GM23248 (cell line): Measurements from ENCODE around the gene PLIN5. TPM values are rescaled to one million over a fixed set of nuclear protein-coding genes. Genes with fewer than 3 reads are reported as not detected.

Experiments
- DNase-seq: peaks from one replicate; pipeline ENCODE4 v3.0.0-alpha.2; 2015
- H2AFZ ChIP-seq: fragments of 200-600 bp; sonication (generic); 2 replicates; pipeline ENCODE4 v1.6.1; 2016; ENCODE audit warnings: antibody characterized with exemption
- H3F3A ChIP-seq: fragments of 200-600 bp; sonication (generic); 2 replicates; pipeline ENCODE4 v1.6.1; 2016; ENCODE audit warnings: mild to moderate bottlenecking, antibody characterized with exemption, mixed run types; ENCODE audit not compliant: insufficient read depth
- H3K27ac ChIP-seq: fragments of 200-600 bp; sonication (generic); 2 replicates; pipeline ENCODE4 v1.5.1; 2016; ENCODE audit warnings: mild to moderate bottlenecking
- H3K27me3 ChIP-seq: fragments of 200-600 bp; sonication (generic); replicated peaks from 2 replicates; pipeline ENCODE4 v1.6.1; 2016; ENCODE audit warnings: mild to moderate bottlenecking; ENCODE audit not compliant: insufficient read depth
- H3K36me3 ChIP-seq: fragments of 200-600 bp; sonication (generic); 2 replicates; pipeline ENCODE4 v1.6.1; 2016; ENCODE audit warnings: low read depth, mild to moderate bottlenecking
- H3K4me1 ChIP-seq: fragments of 200-600 bp; sonication (generic); 2 replicates; pipeline ENCODE4 v1.6.1; 2016; ENCODE audit warnings: mild to moderate bottlenecking; ENCODE audit not compliant: insufficient read depth
- H3K4me2 ChIP-seq: fragments of 200-600 bp; sonication (generic); one replicate; pipeline ENCODE4 v1.6.1; 2016; ENCODE audit warnings: mild to moderate bottlenecking; ENCODE audit not compliant: unreplicated experiment
- H3K4me3 ChIP-seq: fragments of 200-600 bp; sonication (generic); 2 replicates; pipeline ENCODE4 v1.5.1; 2016; ENCODE audit warnings: mild to moderate bottlenecking
- H3K79me2 ChIP-seq: fragments of 200-600 bp; sonication (generic); 2 replicates; pipeline ENCODE4 v1.6.1; 2016; ENCODE audit warnings: mild to moderate bottlenecking; ENCODE audit not compliant: insufficient read depth
- H3K9ac ChIP-seq: fragments of 200-600 bp; sonication (generic); 2 replicates; pipeline ENCODE4 v1.6.1; 2016; ENCODE audit warnings: mild to moderate bottlenecking
- H3K9me2 ChIP-seq: fragments of 200-600 bp; sonication (generic); 2 replicates; pipeline ENCODE4 v1.6.1; 2016; ENCODE audit warnings: mixed run types, mild to moderate bottlenecking, moderate library complexity; ENCODE audit not compliant: insufficient read depth
- H3K9me3 ChIP-seq: fragments of 200-600 bp; sonication (generic); one replicate; pipeline ENCODE4 v1.6.1; 2017; ENCODE audit warnings: low read depth
- H4K20me1 ChIP-seq: fragments of 200-600 bp; sonication (generic); 2 replicates; pipeline ENCODE4 v1.6.0; 2016; ENCODE audit not compliant: insufficient read depth
- EZH2 ChIP-seq: fragments of 200-600 bp; sonication (generic); IDR thresholded peaks from 2 replicates; pipeline ENCODE4 v1.6.1; 2018; ENCODE audit warnings: antibody characterized with exemption, mild to moderate bottlenecking; ENCODE audit not compliant: insufficient read depth, poor library complexity, severe bottlenecking
- EZH2phosphoT487 ChIP-seq: fragments of 200-600 bp; sonication (generic); IDR thresholded peaks from 2 replicates; pipeline ENCODE4 v1.6.1; 2018; ENCODE audit warnings: antibody characterized with exemption, moderate library complexity, mild to moderate bottlenecking, low read depth; ENCODE audit not compliant: insufficient read depth
- WGBS, 2 experiments: methylation state at CpG; one replicate each; pipeline ENCODE4 v1.1.6; 2015 to 2017; ENCODE audit warnings: low lambda C conversion rate in 2 of 2, low coverage in 1 of 2; ENCODE audit errors: missing lambda C conversion rate in 2 of 2; 5-methylcytosine and 5-hydroxymethylcytosine counted together
- in situ Hi-C: fragments of 300-500 bp; cut with MboI; formaldehyde crosslinking; loops from 2 replicates; pipeline ENCODE4 v1.15.0; 2020
- polyA plus RNA-seq: library from polyadenylated mRNA; unstranded; fragments of >200 nt; fragmentation: Nextera tagmentation; extraction: Ambion mirVana; gene quantifications from 2 replicates; pipeline ENCODE4 v1.2.1, GENCODE V29; 2016
- total RNA-seq: library from RNA; depleted of rRNA; stranded (reverse); fragments of >200 nt; shearing (Covaris generic); gene quantifications from 2 replicates; pipeline ENCODE4 v1.2.3, GENCODE V29; 2014

The PLIN5 gene
- total and polyA plus RNA-seq, 2 experiments from 2014 or later, result not detected

DNA sequence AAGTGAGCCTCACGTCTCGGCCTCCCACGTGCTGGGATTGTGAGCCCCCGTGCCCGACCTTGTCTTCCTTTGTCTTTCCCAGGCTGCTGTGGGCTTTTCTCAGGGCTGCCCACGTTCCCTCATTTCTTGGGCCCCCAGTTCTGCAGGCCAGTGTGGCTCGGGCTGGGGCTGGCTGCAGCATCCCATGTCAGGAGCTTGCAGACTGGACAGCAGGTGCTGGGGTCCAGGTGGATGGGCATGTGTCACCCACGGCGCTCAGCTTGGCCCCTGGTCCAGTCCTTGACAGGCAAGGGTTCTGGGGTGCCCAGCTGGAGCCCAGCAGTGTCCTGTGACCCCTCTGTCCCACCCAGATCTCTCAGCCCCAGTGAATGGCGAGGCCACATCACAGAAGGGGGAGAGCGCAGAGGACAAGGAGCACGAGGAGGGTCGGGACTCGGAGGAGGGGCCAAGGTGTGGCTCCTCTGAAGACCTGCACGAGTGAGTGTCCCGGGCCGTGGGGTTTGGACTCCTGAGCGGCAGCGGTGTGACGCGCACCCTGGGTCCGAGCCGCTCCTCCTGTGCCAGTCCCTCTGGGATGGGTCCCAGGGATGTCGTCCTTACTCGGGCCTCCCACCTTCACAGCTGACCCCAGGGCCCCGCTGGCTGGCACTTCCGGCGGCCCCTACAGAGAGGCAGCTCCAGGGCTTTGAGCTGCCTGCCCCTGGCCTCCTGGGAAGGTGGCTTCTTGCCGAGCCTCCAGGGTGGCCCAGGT lies 34.0 kb downstream of the PLIN5 start:
- H3F3A ChIP-seq, result no peaks in the 10 kb centered on the region
- no peaks in the 10 kb centered on the region for H4K20me1 ChIP-seq
- H2AFZ ChIP-seq, result no peak overlapping the region
- no peak overlapping the region for H3K4me2 ChIP-seq
- no peaks in the 10 kb centered on the region for H3K9me3 ChIP-seq
- 90 to 94% methylated on average over 24 to 29 of the region's 29 CpGs for WGBS, 2 experiments
- no peaks in the 10 kb centered on the region for H3K79me2 ChIP-seq
- H3K4me3 ChIP-seq, result no peak overlapping the region
- no peaks in the 10 kb centered on the region for H3K27me3 ChIP-seq
- no peaks in the 10 kb centered on the region for H3K4me1 ChIP-seq
- no peak for DNase-seq
- TF ChIP-seq EZH2 (no peak), EZH2phosphoT487 (no peak)
- no peaks in the 10 kb centered on the region for H3K9me2 ChIP-seq
- no peaks in the 10 kb centered on the region; the same call in 1 of the 2 replicates for H3K36me3 ChIP-seq
- H3K27ac ChIP-seq, result no peak overlapping the region
- in situ Hi-C loops, result no loop called here
- H3K9ac ChIP-seq, result no peak overlapping the region

DNA sequence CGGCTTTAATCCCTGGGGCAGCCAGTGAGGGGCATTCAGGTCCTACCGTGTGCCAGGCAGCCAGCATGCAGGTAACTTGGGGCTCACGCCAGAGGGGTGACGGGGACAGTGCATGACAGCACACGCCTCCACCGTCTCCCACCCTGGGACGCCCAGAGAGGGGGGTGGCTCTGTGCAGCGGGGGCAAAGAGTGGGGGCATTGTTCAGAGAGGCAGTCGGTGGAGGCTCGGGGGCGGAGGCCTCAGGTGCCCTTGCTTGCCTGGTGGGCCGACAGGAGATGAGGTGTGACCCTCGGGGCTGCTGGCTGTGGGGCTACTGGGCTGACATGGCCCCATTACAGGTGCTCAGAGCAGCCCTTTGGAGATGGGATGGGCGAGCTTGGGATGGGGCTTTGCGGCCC lies 35.2 kb downstream of the PLIN5 start:
- in situ Hi-C loops, result no loop called here
- Histone ChIP-seq H3K9me2 (no peaks in the 10 kb centered on the region), H3K79me2 (no peaks in the 10 kb centered on the region), H4K20me1 (no peaks in the 10 kb centered on the region), H3K27ac (no peak overlapping the region), H3F3A (no peaks in the 10 kb centered on the region), H3K9me3 (no peaks in the 10 kb centered on the region), H3K9ac (no peak overlapping the region), H3K27me3 (no peaks in the 10 kb centered on the region), H3K36me3 (no peaks in the 10 kb centered on the region; the same call in 1 of the 2 replicates), H3K4me3 (no peak overlapping the region), H3K4me1 (no peaks in the 10 kb centered on the region), H2AFZ (no peak overlapping the region), H3K4me2 (no peak overlapping the region)
- DNase-seq, result no peak
- WGBS, 2 experiments, result 94 to 96% methylated on average over 11 to 15 of the region's 15 CpGs
- TF ChIP-seq EZH2, result no peak
- TF ChIP-seq EZH2phosphoT487, result no peak

DNA sequence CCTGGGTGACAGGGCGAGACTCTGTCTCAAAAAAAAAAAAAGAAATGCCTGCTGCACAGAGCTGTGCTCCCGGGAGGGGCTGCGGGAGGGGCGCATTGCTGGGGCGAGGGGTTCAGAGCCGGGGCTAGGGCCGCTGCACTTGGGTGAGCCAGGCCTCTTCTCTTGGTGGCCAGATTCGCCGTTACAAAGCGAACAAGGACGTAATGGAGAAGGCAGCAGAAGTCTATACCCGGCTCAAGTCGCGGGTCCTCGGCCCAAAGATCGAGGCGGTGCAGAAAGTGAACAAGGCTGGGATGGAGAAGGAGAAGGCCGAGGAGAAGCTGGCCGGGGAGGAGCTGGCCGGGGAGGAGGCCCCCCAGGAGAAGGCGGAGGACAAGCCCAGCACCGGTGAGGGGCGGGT lies 35.7 kb downstream of the PLIN5 start:
- H2AFZ ChIP-seq, result no peak overlapping the region

DNA sequence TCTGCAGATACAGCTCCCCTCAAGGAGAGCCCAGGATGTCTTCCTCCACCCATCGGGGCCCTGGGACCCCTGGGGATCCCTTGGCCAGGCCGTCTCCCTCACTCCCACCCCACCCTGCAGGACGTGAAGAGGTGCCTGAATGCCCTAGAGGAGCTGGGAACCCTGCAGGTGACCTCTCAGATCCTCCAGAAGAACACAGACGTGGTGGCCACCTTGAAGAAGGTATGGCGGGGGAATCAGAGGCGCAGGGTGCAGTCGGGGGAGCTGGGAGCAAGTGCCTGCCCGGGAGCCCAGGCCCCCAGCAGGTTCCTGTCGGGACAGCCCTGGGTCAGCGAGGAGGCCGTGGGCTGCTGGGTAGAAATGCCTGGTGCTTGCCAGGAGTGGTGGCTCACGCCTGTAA lies 36.3 kb downstream of the PLIN5 start:
- no peak for DNase-seq
- Histone ChIP-seq H4K20me1 (no peaks in the 10 kb centered on the region), H3K36me3 (no peaks in the 10 kb centered on the region; the same call in 1 of the 2 replicates), H3K9me3 (no peaks in the 10 kb centered on the region), H3F3A (no peaks in the 10 kb centered on the region), H3K27ac (no peak overlapping the region), H3K27me3 (no peaks in the 10 kb centered on the region), H3K79me2 (no peaks in the 10 kb centered on the region), H2AFZ (no peak overlapping the region), H3K4me2 (no peak overlapping the region), H3K9me2 (no peaks in the 10 kb centered on the region), H3K4me1 (no peaks in the 10 kb centered on the region), H3K9ac (no peak overlapping the region), H3K4me3 (no peak overlapping the region)
- in situ Hi-C loops, result no loop called here
- WGBS, 2 experiments, result 95 to 96% methylated on average over 11 to 12 of the region's 12 CpGs
- no peak for TF ChIP-seq EZH2
- no peak for TF ChIP-seq EZH2phosphoT487

More for the DNA sequence above, 35.7 kb downstream of the PLIN5 start:
- Histone ChIP-seq H3K27ac (no peak overlapping the region), H3K27me3 (no peaks in the 10 kb centered on the region), H4K20me1 (no peaks in the 10 kb centered on the region), H3K9me2 (no peaks in the 10 kb centered on the region), H3K79me2 (no peaks in the 10 kb centered on the region), H3K4me2 (no peak overlapping the region), H3K9ac (no peak overlapping the region), H3F3A (no peaks in the 10 kb centered on the region), H3K4me3 (no peak overlapping the region), H3K4me1 (no peaks in the 10 kb centered on the region), H3K36me3 (no peaks in the 10 kb centered on the region; the same call in 1 of the 2 replicates), H3K9me3 (no peaks in the 10 kb centered on the region)
- in situ Hi-C loops, result no loop called here
- TF ChIP-seq EZH2phosphoT487 (no peak), EZH2 (no peak)
- 90 to 95% methylated on average over 11 to 23 of the region's 23 CpGs for WGBS, 2 experiments
- DNase-seq, result no peak
